AG08396 (cell line): ENCODE measurements around the gene GSTM3.
A peak's percentile ranks its signal among the peaks of the same experiment; 100 is the strongest.
"Not testable (repeated sequence)": the region's sequence is repeated elsewhere in the genome, so short reads cannot be mapped to it uniquely, and the experiment has no call there.

ENCODE experiments used
- DNase-seq: peaks from one replicate; pipeline ENCODE4 v3.0.0; 2012; ENCODE audit warnings: low spot score, mixed read lengths

Gene GSTM3

DNA sequence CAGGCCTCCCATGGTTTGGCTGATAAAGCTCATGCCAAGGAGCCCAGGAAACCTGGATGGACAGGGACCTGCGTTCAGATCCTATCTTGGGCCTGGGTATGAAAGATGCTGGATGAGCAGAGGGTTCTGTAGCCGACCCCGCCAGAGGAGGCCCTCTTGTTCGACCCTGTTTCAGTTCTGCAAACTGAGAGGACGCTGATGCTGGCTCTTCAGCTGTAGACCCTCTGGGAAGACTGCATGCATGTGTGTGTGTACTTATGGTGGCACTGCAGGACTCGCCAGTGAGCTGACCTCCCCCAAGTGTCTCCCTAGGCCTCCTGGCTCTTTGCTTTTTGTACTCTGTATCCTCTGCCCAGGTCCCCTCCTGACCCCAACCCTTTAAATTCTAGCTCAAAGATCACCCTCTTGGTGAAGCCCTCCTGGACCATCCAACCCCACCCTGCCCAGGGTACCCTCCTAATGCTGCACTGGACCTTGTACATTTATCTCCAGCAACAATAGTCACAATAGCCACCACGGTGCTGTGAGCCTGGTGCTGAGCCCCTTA, 21.3 kb upstream of the GSTM3 start:
- no peak for DNase-seq

GRCh38 chr1:109761227-109762038, 20.6 kb upstream of the GSTM3 start:
- no peak for DNase-seq

GRCh38 chr1:109760581-109761226, 19.9 kb upstream of the GSTM3 start:
- DNase-seq: no peak

GRCh38 chr1:109759513-109760334, 18.9 kb upstream of the GSTM3 start:
- no peak for DNase-seq

- no peak for DNase-seq
Observed at GRCh38 chr1:109757936-109758786, 17.3 kb upstream of the GSTM3 start.

- no peak for DNase-seq
Observed at GRCh38 chr1:109756848-109757521, 16.1 kb upstream of the GSTM3 start.

- DNase-seq: not testable (repeated sequence)
Observed at GRCh38 chr1:109756325-109756724, 15.5 kb upstream of the GSTM3 start.

DNA sequence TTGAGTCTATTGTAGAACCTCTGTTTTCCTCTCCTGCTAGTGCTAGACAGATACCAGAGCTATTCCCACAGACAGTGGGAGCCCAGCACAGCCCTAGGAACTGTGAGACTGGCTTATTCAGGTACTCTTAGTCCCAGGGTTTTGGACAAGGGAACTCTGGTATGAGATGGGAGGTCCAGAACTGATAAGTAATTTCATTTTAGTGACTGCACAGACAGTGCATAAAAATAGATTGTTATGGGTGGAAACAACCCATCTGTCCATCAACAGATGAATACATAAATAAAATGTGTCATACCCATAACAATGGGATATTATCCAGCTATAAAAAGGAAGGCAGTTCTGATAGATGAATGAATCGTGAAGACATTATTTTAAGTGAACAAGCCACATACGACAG, 13.9 kb upstream of the GSTM3 start:
- no peak for DNase-seq

DNA sequence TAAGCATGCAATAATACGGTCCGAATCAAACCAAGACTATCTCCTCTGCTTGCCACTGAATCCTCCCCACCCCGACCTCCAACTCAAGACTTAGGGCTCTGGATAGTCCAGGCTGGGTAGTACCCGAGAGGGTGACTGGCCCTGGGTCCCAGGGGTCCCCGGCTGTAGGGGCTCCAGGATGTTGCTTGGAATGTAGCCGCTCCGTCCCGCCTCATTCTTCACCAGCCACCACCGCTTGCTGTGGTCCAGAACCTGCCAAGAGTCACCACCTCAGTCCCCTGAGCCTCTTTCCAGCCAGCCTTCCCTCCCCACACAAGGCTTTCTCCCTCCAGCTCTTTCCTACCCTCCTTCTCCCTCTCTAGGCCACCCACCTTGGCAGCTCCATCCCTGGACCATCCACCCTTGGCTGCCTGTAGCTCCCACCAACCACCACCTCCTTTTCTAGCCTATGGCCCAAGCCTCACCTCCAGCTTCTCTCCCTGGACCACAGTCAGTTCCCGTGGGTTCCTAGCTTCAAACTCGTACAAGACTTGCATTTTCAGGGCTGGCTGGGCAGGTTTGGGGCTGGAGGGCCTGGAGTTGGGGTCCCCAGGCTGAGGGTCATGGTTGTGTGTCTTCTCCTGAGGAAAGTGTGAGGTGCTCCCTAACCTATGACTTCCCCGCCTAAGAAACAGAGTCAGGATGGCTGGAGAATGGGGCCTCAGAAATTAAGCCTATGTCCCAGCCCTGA, 10.9 kb upstream of the GSTM3 start:
- DNase-seq: no peak

DNA sequence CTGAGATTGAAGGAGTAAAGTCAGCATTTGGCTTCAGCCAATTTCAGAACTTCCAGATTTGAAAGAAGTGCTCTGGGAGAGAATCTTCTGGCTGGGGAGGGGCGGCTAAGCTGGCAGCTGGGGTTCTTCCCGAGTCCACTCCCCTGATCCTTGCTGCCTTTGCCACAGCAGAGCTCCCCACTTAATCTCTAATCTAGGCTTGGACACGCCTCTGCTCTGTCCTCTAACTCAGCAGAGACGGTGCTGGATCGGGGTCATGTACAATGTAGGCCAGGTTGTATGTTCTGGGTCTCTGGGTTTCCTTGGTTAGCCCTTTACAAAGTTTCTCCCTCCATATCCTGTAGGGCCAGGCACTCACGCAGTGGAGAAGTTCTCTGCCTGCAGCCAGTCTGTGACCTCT, 10.1 kb upstream of the GSTM3 start:
- DNase-seq: no peak

DNA sequence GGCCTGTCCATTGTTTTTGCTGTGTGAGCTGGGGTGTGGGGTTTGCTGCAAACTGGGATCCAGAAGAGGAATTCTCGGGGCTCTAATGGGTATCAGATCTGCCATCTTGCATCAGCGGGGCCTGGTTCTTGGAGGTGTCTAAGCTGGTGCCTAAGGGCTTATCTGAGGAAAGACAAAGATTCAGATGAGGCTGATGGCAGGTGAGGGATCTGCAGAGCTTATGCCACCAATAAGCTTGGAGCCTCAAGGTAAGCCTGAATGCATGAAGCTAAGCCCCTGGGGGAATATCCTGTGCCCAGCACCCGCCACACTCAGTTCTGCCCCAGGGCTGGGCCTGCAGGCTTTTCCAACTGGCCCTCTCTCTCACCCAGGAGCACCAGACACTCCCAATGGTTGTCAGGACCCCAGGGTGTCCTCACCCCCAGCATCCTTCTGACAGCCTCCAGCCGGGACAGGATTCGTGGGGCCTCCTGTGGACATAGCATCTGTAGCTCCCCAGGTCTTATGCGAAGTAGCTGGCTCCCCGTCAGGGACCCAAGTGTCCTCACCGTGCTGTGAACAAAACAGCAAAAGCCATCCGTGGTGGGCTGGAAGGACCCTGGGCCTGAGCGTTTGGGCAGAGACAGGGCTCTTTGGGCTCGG, 9.5 kb upstream of the GSTM3 start:
- no peak for DNase-seq

GRCh38 chr1:109749221-109749620, 8.4 kb upstream of the GSTM3 start:
- DNase-seq: no peak

- DNase-seq: not testable (repeated sequence)
Observed at GRCh38 chr1:109748311-109748710, 7.5 kb upstream of the GSTM3 start.

- DNase-seq: peak; percentile 96
Observed at GRCh38 chr1:109739738-109740614, 862 bp downstream of the GSTM3 start.

DNA sequence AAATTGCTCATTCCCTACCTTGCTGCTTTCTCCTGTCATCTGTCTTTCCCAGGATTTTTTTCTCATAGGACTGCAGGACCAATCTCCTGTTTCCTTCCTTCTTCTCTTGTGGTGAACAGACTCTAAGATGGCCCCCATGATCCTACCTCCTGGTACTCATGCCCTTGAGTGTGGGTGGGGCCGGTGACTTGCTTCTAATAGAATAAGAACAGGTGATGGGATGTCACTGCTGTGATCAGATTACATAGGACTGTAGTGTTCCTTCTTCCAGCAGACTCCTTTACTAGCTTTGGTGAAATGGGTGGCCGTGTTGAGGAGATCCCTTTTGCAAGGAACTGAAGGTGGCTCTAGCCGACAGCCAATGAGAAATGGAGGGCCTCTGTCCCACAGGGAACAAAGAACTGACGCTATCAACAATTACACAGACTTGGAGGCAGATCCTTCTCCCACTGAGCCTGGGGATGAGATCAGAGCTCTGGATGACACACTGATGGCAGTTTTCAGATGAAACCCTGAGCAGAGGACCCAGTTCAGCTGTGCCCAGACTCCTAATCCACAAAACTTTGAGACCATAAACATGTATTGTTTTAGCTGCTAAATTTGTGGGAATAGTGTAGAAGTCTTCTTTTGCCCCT, 7.5 kb downstream of the GSTM3 start:
- DNase-seq: no peak

GRCh38 chr1:109732390-109732881, 8.4 kb downstream of the GSTM3 start:
- no peak for DNase-seq

- peak; percentile 1 for DNase-seq
Observed at GRCh38 chr1:109730666-109731065, 10.2 kb downstream of the GSTM3 start.

GRCh38 chr1:109728870-109729269, 12.0 kb downstream of the GSTM3 start:
- DNase-seq: no peak
